Activated B cell treated with CpG ODN at 0.5 μM for 24 hours (primary cell): ENCODE results near the gene ZNF529. TPM values are rescaled to one million over a fixed set of nuclear protein-coding genes. Genes with fewer than 3 reads are reported as not detected.

ENCODE experiments used
- ATAC-seq: fragments of 200-7000 bp; cut with Tn5 transposase; one replicate; pipeline ENCODE4 v1.10.0; 2021; ENCODE audit warnings: low read depth, mild to moderate bottlenecking, moderate library complexity
- CTCF ChIA-PET: fragments of 350-600 bp; sonication (Branson Sonifier 250); formaldehyde crosslinking; loops from one replicate; lab custom pipeline; 2021; ENCODE audit warnings: antibody characterized with exemption; lab: Charles Lee
- POLR2A ChIA-PET: fragments of 350-600 bp; sonication (Branson Sonifier 250); formaldehyde crosslinking; loops from one replicate; lab custom pipeline; 2021; ENCODE audit warnings: antibody characterized with exemption; lab: Charles Lee
- DNase-seq: peaks from one replicate; pipeline ENCODE4 v3.0.0; 2022
- H3K27ac Mint-ChIP-seq: one replicate; pipeline ENCODE4 v1.8.0; 2020; ENCODE audit warnings: mixed read lengths
- H3K27me3 Mint-ChIP-seq: one replicate; pipeline ENCODE4 v1.8.0; 2021; ENCODE audit warnings: mixed read lengths
- H3K36me3 Mint-ChIP-seq: one replicate; pipeline ENCODE4 v1.8.0; 2021; ENCODE audit warnings: low read depth, mixed read lengths
- H3K4me1 Mint-ChIP-seq: one replicate; pipeline ENCODE4 v1.8.0; 2021; ENCODE audit warnings: mixed read lengths
- H3K4me3 Mint-ChIP-seq: one replicate; pipeline ENCODE4 v1.8.0; 2020; ENCODE audit warnings: mild to moderate bottlenecking, mixed read lengths
- H3K9me3 Mint-ChIP-seq: one replicate; pipeline ENCODE4 v1.8.0; 2020; ENCODE audit warnings: mixed read lengths
- CTCF ChIP-seq: fragments of 200-600 bp; IDR thresholded peaks from one replicate; pipeline ENCODE4 v1.8.0; 2022; ENCODE audit warnings: antibody characterized with exemption, mild to moderate bottlenecking
- intact Hi-C: fragments of 100-400 bp; cut with micrococcal nuclease; formaldehyde crosslinking; loops from one replicate; pipeline ENCODE4 v1.15.1; 2024
- total RNA-seq: library from RNA; stranded (reverse); gene quantifications from 2 replicates; pipeline ENCODE4 v1.2.3, GENCODE V29; 2022

ZNF529 gene
- total RNA-seq, 1 donor from 2014 or later = 23.6 TPM

- ChIA-PET POLR2A (interaction anchor here (0.7 kb wide), 1 partner anchor 26 kb away, joined by 3 read pairs; no protein-coding TSS in a partner anchor), CTCF (no interaction called here)
- TF ChIP-seq CTCF = no peak
- no peak for DNase-seq
- no peak for ATAC-seq
- Mint-ChIP-seq H3K27me3 (no peaks in the 10 kb centered on the region), H3K36me3 (peaks cover 72% of the 10 kb centered on the region), H3K27ac (no peak overlapping the region), H3K9me3 (peaks cover 6% of the 10 kb centered on the region), H3K4me3 (no peak overlapping the region), H3K4me1 (peaks cover 8% of the 10 kb centered on the region)
- intact Hi-C loops = loop anchor here (10.0 kb wide), 2 partner anchors 164 to 396 kb away; partner anchors contain the start of gene ZFP82
Observed at GRCh38 chr19:36579255-36579654, 6.2 kb upstream of the ZNF529 start.

GRCh38 chr19:36577271-36577996 lies 4.3 kb upstream of the ZNF529 start:
- TF ChIP-seq CTCF = no peak
- DNase-seq (no peak), ATAC-seq (no peak)
- peaks cover 25% of the 10 kb centered on the region for H3K4me1 Mint-ChIP-seq
- H3K9me3 Mint-ChIP-seq = peaks cover 6% of the 10 kb centered on the region
- H3K4me3 Mint-ChIP-seq = no peak overlapping the region
- CTCF ChIA-PET = no interaction called here
- H3K27ac Mint-ChIP-seq = no peak overlapping the region
- POLR2A ChIA-PET = interaction anchor here (0.7 kb wide), 3 partner anchors 8 to 1068 kb away, joined by 3 to 5 read pairs (median 5); no protein-coding TSS in a partner anchor
- no peaks in the 10 kb centered on the region for H3K27me3 Mint-ChIP-seq
- intact Hi-C loops = loop anchor here (10.0 kb wide), 2 partner anchors 163 to 397 kb away; partner anchors contain the start of gene ZFP82
- H3K36me3 Mint-ChIP-seq = peaks cover 70% of the 10 kb centered on the region

GRCh38 chr19:36574741-36575140 lies 1.6 kb upstream of the ZNF529 start:
- ATAC-seq (no peak), DNase-seq (no peak)
- Mint-ChIP-seq H3K27me3 (no peaks in the 10 kb centered on the region), H3K4me1 (peaks cover 33% of the 10 kb centered on the region), H3K27ac (no peak overlapping the region), H3K4me3 (peak overlapping the region; percentile 89), H3K9me3 (no peaks in the 10 kb centered on the region), H3K36me3 (peaks cover 60% of the 10 kb centered on the region)
- CTCF ChIA-PET = no interaction called here
- POLR2A ChIA-PET = no interaction called here
- TF ChIP-seq CTCF = no peak
- intact Hi-C loops = loop anchor here (10.0 kb wide), 2 partner anchors 160 to 400 kb away; partner anchors contain the start of gene ZFP82

- Mint-ChIP-seq H3K4me1 (peaks cover 33% of the 10 kb centered on the region), H3K27me3 (no peaks in the 10 kb centered on the region), H3K4me3 (peak overlapping the region; percentile 89), H3K36me3 (peaks cover 61% of the 10 kb centered on the region), H3K9me3 (no peaks in the 10 kb centered on the region), H3K27ac (peak overlapping the region; percentile 86)
- no peak for TF ChIP-seq CTCF
- POLR2A ChIA-PET = interaction anchor here (0.7 to 2.5 kb wide), 9 partner anchors 31 to 1802 kb away, joined by 5 to 36 read pairs (median 7); partner anchors contain the start of genes ZNF146, ZNF260, ZNF345 and ZNF382
- DNase-seq (no peak), ATAC-seq (no peak)
- CTCF ChIA-PET = no interaction called here
- intact Hi-C loops = loop anchor here (1.0 to 10.0 kb wide), 12 partner anchors 31 to 504 kb away; partner anchors contain the start of genes ZFP14, ZFP82, ZNF260 and ZNF345
Observed at GRCh38 chr19:36573895-36574720, 1.0 kb upstream of the ZNF529 start.
